ENCODE results near the gene ANKRD10.

DNA sequence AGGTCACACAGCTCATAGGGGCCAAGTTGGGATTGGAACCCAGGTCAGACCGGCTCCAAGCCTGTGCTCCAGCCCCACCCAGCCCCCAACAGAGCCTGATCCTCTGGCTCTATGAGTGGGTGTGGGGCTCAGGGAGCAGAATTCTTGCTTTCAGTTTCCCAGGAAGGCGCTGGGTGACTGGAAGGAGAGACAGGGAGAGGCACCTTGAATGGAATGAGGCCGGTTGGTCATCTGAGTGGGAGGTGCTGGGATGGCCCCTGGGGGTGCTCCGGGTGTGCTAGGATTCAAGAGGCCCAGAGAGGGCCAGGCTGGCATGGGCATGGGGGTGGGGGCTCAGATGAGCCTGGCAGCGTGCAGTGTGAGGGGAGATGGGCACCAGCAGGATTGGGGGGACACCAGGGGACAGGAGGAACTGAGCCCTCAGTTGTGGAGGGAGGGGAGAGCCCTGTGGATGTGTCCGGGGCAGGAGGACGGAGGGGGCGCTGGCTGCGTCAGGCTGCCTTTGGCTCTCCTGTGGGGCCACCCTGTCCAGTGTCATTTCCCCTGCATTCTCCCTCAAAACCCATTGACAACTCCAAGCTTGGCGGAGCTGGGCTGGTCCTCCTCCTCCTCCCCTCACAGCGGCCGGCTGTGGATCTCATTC, 31.2 kb upstream of the ANKRD10 start:
- TF ChIP-seq, protein P1, sequence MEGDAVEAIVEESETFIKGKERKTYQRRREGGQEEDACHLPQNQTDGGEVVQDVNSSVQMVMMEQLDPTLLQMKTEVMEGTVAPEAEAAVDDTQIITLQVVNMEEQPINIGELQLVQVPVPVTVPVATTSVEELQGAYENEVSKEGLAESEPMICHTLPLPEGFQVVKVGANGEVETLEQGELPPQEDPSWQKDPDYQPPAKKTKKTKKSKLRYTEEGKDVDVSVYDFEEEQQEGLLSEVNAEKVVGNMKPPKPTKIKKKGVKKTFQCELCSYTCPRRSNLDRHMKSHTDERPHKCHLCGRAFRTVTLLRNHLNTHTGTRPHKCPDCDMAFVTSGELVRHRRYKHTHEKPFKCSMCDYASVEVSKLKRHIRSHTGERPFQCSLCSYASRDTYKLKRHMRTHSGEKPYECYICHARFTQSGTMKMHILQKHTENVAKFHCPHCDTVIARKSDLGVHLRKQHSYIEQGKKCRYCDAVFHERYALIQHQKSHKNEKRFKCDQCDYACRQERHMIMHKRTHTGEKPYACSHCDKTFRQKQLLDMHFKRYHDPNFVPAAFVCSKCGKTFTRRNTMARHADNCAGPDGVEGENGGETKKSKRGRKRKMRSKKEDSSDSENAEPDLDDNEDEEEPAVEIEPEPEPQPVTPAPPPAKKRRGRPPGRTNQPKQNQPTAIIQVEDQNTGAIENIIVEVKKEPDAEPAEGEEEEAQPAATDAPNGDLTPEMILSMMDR (IDR thresholded peaks at IDR 0.05): no peak
- TF ChIP-seq POLR2A (IDR thresholded peaks at IDR 0.05): no peak
